Stimulated activated naive CD8-positive, alpha-beta T cell treated with anti-CD3 and anti-CD28 coated beads, Interleukin-15, amount 100 ng/mL, for 72 hours (primary cell): ENCODE measurements around the gene TPI1.
A peak's percentile ranks its signal among the peaks of the same experiment; 100 is the strongest.

Source experiments
- ATAC-seq: fragments of 150-1000 bp; cut with Tn5 transposase; 2 replicates; pipeline ENCODE4 v1.10.0; 2021; ENCODE audit warnings: mild to moderate bottlenecking, moderate library complexity
- DNase-seq, 2 donors: peaks; one replicate each; pipeline ENCODE4 v3.0.0; 2021 to 2022
- H3K27ac Mint-ChIP-seq, 2 donors: one replicate each; pipeline ENCODE4 v1.8.0; 2022; ENCODE audit warnings: mild to moderate bottlenecking in 2 of 2, mixed read lengths in 2 of 2, moderate library complexity in 2 of 2
- H3K27me3 Mint-ChIP-seq: one replicate; pipeline ENCODE4 v1.8.0; 2022; ENCODE audit warnings: mixed read lengths
- H3K4me1 Mint-ChIP-seq: one replicate; pipeline ENCODE4 v1.8.0; 2022; ENCODE audit warnings: mild to moderate bottlenecking, mixed read lengths
- H3K4me3 Mint-ChIP-seq, 2 donors: one replicate each; pipeline ENCODE4 v1.8.0; 2022; ENCODE audit warnings: mild to moderate bottlenecking in 2 of 2, mixed read lengths in 2 of 2, moderate library complexity in 1 of 2
- H3K9me3 Mint-ChIP-seq, 2 donors: one replicate each; pipeline ENCODE4 v1.8.0; 2022; ENCODE audit warnings: mixed read lengths in 2 of 2

Gene TPI1

DNA sequence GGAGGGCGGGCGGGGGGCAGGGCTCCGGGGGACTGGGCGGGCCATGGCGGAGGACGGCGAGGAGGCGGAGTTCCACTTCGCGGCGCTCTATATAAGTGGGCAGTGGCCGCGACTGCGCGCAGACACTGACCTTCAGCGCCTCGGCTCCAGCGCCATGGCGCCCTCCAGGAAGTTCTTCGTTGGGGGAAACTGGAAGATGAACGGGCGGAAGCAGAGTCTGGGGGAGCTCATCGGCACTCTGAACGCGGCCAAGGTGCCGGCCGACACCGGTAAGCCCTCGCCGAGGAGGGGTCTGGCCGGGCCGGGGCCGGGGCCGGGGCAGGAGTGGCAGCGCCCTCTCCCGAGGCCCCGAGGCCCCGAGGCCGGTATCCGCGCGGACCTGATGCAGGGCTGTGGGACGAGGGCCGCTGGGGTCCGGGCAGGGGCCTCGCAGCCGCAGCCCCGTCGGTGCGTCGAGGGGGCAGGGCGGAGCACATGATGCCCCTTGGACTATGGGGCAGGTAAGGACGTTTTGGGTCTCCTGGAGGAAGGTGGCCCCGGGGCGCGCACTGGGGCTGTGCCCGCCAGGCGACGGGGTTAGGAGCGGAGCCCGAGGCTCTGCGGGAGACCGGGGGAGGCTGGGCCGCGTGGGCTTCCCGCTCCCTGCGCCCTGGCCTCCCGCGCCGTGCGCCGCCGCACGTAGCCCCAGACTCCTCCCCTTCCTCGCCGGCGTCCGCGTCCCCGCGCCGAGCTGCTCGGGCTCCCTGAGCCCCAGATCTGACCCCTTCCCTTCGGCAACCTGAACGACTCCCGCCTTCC lies at the start of gene TPI1:
Gene TPI1 (plus strand): TSS at position 119 of the 798 bp plus-strand sequence. CDS start 36 bp downstream, at position 155.
- Mint-ChIP-seq H3K4me3 (peak within 1 kb of the TSS; percentile 96), H3K27me3 (no peaks in the 10 kb centered on the region), H3K9me3 (no peaks in the 10 kb centered on the region), H3K4me1 (peaks cover 59% of the 10 kb centered on the region), H3K27ac (peak within 1 kb of the TSS; percentile 94 to 98)
- ATAC-seq (peak; percentile 78), DNase-seq (peak; percentile 82)

GRCh38 chr12:6817662-6818157 lies 49.6 kb upstream of the TPI1 start:
- DNase-seq, result no peak
- peaks cover 39% of the 10 kb centered on the region for H3K27me3 Mint-ChIP-seq
- H3K4me1 Mint-ChIP-seq, result peaks cover 16% of the 10 kb centered on the region
- H3K9me3 Mint-ChIP-seq, result no peaks in the 10 kb centered on the region
- no peak for ATAC-seq
- H3K4me3 Mint-ChIP-seq, result no peak overlapping the region
- H3K27ac Mint-ChIP-seq, result no peak overlapping the region

- H3K27ac Mint-ChIP-seq, result no peak overlapping the region
- no peak for DNase-seq
- no peaks in the 10 kb centered on the region for H3K9me3 Mint-ChIP-seq
Measured at GRCh38 chr12:6818222-6818621, 49.1 kb upstream of the TPI1 start.

GRCh38 chr12:6818645-6819044 lies 48.7 kb upstream of the TPI1 start:
- peaks cover 16% of the 10 kb centered on the region for H3K4me1 Mint-ChIP-seq
- H3K27me3 Mint-ChIP-seq, result peaks cover 48% of the 10 kb centered on the region
- H3K27ac Mint-ChIP-seq, result no peak overlapping the region
- no peak for DNase-seq
- no peak overlapping the region for H3K4me3 Mint-ChIP-seq
- ATAC-seq, result no peak
- H3K9me3 Mint-ChIP-seq, result no peaks in the 10 kb centered on the region

More at GRCh38 chr12:6818222-6818621, 49.1 kb upstream of the TPI1 start:
- Mint-ChIP-seq H3K4me3 (no peak overlapping the region), H3K4me1 (peaks cover 16% of the 10 kb centered on the region), H3K27me3 (peaks cover 44% of the 10 kb centered on the region)
- ATAC-seq, result no peak

DNA sequence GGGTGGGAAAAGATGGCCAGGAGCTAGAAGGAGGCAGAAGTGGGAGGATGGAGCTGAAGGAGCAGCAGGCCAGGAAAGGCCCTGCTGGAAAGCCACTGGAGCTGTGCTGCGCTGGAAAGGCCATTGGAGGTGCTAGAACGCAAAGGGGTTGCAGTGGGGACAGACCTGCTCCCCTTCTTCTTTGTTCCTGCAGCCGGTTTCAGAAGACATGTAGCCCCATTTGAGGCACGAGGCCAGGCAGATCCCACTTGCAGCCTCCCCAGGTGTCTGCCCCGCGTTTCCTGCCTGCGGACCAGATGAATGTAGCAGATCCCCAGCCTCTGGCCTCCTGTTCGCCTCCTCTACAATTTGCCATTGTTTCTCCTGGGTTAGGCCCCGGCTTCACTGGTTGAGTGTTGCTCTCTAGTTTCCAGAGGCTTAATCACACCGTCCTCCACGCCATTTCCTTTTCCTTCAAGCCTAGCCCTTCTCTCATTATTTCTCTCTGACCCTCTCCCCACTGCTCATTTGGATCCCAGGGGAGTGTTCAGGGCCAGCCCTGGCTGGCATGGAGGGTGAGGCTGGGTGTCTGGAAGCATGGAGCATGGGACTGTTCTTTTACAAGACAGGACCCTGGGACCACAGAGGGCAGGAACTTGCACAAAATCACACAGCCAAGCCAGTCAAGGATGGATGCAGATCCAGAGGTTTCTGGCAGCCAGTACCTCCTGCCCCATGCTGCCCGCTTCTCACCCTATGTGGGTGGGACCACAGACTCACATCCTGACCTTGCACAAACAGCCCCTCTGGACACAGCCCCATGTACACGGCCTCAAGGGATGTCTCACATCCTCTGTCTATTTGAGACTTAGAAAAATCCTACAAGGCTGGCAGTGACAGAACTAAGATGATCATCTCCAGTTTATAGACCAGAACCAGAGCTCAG lies 48.0 kb upstream of the TPI1 start:
- Mint-ChIP-seq H3K27ac (no peak overlapping the region), H3K4me1 (peaks cover 16% of the 10 kb centered on the region), H3K4me3 (no peak overlapping the region), H3K27me3 (peaks cover 48% of the 10 kb centered on the region), H3K9me3 (no peaks in the 10 kb centered on the region)
- ATAC-seq, result no peak
- DNase-seq, result no peak

- Mint-ChIP-seq H3K4me1 (peaks cover 16% of the 10 kb centered on the region), H3K27me3 (peaks cover 50% of the 10 kb centered on the region), H3K9me3 (no peaks in the 10 kb centered on the region), H3K4me3 (no peak overlapping the region), H3K27ac (no peak overlapping the region)
- DNase-seq, result no peak
- no peak for ATAC-seq
Measured at GRCh38 chr12:6820166-6820565, 47.2 kb upstream of the TPI1 start.

DNA sequence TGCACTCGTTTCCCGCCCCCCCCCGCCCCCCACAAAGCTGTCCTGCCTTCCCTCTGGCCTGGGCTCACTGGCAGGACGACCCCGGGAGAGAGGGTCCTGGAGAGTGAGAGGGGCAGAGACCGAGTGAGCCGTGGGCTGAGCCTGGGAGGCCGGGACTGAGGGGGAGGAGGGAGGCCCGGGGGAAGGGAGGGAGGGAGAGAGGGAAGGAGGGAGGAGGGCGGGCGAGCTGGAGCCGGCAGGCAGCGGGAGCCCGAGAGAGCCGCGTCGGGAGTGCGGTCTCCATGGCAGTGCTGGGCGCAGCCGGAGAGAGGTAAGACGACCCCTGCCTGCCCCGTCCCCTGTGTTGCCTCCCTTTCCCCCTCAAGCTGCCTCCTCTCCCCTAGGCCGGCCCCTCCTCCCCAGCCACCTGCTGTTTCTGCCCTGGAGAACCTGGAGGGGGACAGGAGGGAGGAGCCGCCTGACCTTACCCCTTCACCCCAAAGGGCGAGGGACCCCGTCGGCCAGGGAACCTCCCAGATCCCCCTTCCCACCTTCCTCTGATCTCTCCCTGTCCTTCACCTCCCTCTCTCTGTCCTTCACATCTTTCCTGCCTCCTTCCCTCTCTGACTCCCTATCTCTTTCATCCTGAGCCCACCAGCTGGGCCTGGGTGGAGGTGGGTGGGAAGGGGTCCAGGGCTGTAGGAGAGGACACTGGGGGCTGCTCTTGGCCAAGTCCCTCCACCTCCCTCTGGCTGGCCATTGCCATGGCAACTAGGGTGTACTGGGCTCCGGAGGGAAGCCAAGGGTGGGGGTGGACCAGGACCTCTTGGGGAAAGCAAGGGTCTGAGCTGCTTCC lies 45.5 kb upstream of the TPI1 start, which contains the start of gene GPR162:
Gene GPR162 (plus strand): TSS at position 231 of the 835 bp plus-strand sequence. CDS start 2,078 bp downstream, outside the sequence.
- Mint-ChIP-seq H3K9me3 (no peaks in the 10 kb centered on the region), H3K27ac (peak within 1 kb of the TSS in 1 of 2 donors; percentile 29), H3K27me3 (peaks cover 67% of the 10 kb centered on the region), H3K4me3 (peak within 1 kb of the TSS; percentile 42 to 62), H3K4me1 (peaks cover 23% of the 10 kb centered on the region)
- DNase-seq (no peak), ATAC-seq (peak; percentile 27)

GRCh38 chr12:6822426-6823135 lies 44.8 kb upstream of the TPI1 start:
- Mint-ChIP-seq H3K27ac (no peak overlapping the region), H3K9me3 (no peaks in the 10 kb centered on the region), H3K4me1 (peaks cover 30% of the 10 kb centered on the region), H3K4me3 (peak overlapping the region in 1 of 2 donors; percentile 62), H3K27me3 (peaks cover 74% of the 10 kb centered on the region)
- DNase-seq (no peak), ATAC-seq (no peak)

- peaks cover 83% of the 10 kb centered on the region for H3K27me3 Mint-ChIP-seq
- H3K9me3 Mint-ChIP-seq, result no peaks in the 10 kb centered on the region
- peaks cover 38% of the 10 kb centered on the region for H3K4me1 Mint-ChIP-seq
- no peak overlapping the region for H3K27ac Mint-ChIP-seq
- no peak overlapping the region for H3K4me3 Mint-ChIP-seq
- ATAC-seq (no peak), DNase-seq (no peak)
Measured at GRCh38 chr12:6823182-6824084, 43.9 kb upstream of the TPI1 start.

DNA sequence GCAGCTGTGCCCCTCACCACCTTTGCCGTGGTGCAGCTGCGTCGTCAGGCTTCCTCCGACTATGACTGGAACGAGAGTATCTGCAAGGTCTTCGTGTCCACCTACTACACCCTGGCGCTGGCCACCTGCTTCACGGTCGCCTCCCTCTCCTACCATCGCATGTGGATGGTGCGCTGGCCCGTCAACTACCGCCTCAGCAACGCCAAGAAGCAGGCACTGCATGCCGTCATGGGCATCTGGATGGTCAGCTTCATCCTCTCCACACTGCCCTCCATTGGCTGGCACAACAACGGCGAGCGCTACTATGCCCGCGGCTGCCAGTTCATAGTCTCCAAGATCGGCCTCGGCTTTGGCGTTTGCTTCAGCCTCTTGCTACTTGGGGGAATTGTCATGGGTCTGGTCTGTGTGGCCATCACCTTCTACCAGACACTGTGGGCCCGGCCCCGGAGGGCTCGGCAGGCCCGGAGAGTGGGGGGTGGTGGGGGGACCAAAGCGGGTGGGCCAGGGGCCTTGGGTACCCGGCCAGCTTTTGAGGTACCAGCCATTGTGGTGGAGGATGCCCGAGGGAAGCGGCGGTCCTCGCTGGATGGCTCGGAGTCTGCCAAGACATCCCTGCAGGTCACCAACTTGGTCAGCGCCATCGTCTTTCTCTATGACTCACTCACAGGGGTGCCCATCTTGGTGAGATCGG lies 43.1 kb upstream of the TPI1 start:
- no peak for DNase-seq
- no peaks in the 10 kb centered on the region for H3K9me3 Mint-ChIP-seq
- peaks cover 91% of the 10 kb centered on the region for H3K27me3 Mint-ChIP-seq
- H3K27ac Mint-ChIP-seq, result no peak overlapping the region
- peaks cover 44% of the 10 kb centered on the region for H3K4me1 Mint-ChIP-seq
- H3K4me3 Mint-ChIP-seq, result no peak overlapping the region
- ATAC-seq, result no peak

- H3K27ac Mint-ChIP-seq, result no peak overlapping the region
- no peaks in the 10 kb centered on the region for H3K9me3 Mint-ChIP-seq
Measured at GRCh38 chr12:6824901-6825381, 42.4 kb upstream of the TPI1 start.

GRCh38 chr12:6825398-6826124 lies 41.8 kb upstream of the TPI1 start:
- Mint-ChIP-seq H3K27me3 (peaks cover 100% of the 10 kb centered on the region), H3K4me3 (peak overlapping the region; percentile 2 to 17), H3K4me1 (peaks cover 50% of the 10 kb centered on the region), H3K9me3 (no peaks in the 10 kb centered on the region), H3K27ac (no peak overlapping the region)
- DNase-seq (peak; percentile 80 to 81), ATAC-seq (peak; percentile 67)

More at GRCh38 chr12:6824901-6825381, 42.4 kb upstream of the TPI1 start:
- DNase-seq (no peak), ATAC-seq (no peak)
- Mint-ChIP-seq H3K4me3 (no peak overlapping the region), H3K4me1 (peaks cover 50% of the 10 kb centered on the region), H3K27me3 (peaks cover 98% of the 10 kb centered on the region)
